NCI-H524 treated with DMSO at 0.1 percent for 48 hours (cell line): Measurements from ENCODE around the gene CYTH3.

Source experiments
- DNase-seq: peaks from one replicate; lab custom pipeline; 2025; lab: John Stamatoyannopoulos, UW

CYTH3 gene

DNA sequence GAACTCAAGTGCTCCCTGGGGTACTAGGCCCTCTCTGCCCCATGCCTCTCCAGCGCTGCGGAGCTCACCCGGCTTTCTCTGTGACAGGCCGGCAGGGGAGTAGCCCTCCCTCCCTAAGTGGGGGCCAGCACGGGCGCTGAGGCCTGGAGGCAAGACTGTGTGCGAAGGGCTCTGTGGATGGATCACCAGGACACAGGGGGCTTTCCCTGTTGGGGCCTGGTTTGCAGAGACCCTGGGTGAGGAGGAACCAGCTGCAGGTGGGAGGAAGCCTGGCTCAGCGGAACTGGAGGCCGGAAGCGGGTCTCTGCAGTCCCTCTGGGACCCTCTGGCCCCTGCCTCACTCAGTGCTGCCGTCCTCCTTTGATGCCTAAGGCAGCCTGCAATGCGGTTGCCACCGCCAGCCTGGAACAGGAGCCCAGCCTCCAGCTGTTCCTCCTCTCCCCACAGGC is 106.0 kb downstream of the CYTH3 start:
- no peak for DNase-seq

DNA sequence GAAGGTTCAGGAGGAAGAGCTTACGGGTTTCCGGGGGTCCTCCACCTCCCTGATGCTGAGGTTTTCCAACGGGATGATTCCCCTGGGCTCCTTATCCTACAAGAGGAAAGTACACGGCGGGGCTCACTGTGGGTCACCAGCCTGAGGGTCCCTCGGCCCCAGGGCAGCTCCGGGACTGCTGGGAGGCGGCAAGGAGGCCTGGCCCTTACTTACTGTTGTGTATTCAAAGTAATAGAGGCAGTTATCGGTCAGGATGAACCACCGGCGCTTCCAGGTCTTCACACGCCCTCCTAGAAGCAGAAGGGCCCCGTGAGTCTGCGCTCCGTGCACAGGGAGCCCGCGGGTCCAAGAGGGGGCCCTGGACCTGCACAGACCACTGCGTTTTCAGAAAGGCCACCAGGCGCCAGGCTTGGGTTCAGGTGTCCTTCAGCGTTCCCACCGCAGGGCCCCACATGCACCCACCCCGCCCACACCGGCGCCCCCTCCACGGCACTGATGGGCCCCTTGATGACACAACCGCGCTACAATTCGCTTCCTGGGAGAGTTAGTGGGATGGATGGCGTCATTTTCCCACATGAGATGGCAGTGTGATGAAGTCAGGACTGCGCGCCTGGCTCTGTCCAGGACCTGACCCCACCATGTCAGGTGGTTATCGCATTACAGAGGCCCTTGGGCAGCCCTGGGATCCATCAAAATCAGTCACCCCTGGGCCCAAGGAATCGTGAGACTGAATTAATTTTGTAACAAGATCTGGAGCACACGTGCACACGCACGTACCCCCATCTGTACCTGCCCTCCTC is 106.7 kb downstream of the CYTH3 start:
- DNase-seq = no peak

DNA sequence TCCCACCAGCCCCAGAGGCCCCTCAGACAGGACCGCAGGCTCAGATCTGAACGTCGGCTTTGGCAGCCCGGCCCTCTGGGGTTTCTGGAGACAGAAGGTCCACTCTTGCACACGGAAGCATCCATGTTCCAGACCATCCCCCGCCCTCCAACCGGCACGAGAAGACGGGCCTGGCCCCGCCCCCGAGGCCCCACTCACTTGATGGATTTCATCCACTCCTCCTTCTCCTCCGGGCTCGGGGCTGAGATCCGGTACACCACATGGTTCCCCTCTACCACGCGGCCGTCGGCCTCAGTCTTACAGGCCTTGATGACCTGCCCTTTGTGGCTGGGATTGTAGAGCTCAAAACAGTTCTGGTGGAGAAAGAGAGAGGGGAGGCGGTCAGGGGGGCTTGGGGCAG is 107.3 kb downstream of the CYTH3 start:
- DNase-seq = no peak

DNA sequence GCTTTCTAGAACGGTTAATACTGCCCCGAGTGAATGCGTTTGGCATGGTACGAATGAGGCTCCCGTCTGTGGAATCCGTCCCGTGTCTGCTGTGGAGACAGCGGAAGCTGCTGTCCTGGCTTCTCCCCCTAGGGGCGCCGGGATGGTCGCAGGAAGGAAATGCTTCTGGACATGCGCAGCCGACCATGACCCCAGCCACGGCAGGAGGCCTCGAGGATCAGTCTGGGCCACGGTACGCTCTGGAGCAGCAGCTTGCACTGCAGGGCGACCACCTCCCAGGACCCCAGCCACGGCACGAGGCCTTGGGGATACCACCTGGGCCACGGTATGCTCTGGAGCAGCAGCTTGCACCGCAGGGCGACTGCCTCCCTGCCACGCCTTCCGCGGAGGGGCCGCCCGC is 107.9 kb downstream of the CYTH3 start:
- no peak for DNase-seq

DNA sequence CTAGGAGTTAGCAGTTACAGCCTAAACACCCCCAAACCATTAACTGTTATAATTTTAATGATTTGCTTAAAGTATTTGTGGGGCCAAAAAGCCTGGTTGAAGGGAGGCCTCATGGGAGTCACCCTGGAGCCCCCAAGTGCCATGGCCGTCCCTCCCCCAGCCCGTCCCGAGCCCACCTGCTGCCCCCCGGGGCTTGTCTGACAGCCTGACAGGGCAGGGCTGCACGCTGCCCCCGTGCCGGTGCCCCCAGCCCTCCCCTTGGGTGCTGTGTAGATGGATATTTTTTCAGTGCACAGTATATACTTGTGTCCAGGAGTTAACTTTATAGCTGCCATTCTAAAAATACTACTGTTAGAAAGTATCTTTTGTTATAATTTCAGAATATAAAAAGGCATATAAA is 108.4 kb downstream of the CYTH3 start:
- no peak for DNase-seq

DNA sequence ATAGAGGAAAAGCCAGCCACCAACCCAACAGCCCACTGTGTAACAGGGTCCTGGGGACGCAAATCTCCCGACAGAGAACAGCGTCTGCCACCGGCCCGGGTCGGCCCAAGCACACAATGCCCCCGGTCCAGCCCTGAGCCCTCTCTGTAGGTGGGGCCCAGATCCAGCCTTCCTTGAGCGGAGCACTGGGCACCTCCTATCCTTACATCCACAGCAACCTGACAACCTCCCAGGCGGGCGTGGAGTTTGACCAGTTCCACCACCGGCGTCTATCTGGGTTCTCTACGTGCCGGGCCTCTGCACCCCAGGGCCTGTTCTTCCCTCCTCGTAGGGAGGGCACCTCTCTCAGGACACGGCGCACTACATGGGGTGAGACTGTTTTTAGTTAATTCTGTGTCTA is 109.0 kb downstream of the CYTH3 start:
- DNase-seq = no peak

DNA sequence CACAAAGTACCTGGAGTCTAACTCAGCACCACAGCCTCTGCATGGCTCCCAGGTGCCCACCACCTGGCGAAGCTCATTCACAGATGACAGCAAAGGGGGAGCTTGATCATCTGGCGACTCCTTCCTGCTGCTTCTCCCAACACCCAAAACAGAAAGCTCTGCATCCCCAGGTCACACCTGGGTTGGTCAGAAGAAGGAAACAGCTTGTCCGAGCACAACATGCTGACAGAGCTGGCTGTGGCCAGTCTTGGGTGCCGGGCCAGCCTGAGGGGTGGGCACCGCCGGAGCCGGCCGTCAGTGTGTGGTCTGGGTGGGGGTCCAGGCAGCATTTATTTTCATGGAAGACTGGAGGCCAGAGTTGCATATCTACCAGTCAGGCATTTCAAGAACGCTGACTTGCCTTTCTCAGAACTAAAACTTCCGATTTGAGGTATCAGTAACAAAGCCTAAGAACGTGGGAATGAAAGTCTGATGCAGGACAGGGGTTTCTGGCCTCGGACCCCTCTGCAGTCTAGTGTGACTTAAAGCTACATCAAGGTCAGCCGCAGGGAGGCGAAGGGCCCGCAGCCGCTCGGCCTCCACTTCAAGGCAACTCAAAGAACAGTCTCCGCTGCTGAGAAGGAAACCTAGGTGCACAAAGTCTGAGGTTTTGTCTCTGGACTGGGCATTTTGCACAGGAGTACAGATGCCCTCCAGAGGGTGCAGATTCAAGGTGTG is 109.6 kb downstream of the CYTH3 start:
- DNase-seq = no peak

DNA sequence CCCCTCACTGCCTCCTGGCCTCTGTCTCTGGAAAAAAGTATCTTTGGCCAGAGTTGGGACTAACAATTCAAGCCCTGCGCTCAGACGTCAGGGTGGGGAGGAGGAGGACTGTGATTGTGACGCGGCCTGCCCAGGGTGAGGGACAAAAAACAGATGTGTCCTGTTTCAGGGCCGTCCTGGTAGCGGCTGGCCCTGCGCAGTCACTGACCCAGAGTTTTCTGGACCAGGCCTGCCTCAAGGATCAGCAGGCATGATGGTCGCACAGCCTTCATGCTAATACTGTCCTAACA is 110.1 kb downstream of the CYTH3 start:
- DNase-seq = no peak

DNA sequence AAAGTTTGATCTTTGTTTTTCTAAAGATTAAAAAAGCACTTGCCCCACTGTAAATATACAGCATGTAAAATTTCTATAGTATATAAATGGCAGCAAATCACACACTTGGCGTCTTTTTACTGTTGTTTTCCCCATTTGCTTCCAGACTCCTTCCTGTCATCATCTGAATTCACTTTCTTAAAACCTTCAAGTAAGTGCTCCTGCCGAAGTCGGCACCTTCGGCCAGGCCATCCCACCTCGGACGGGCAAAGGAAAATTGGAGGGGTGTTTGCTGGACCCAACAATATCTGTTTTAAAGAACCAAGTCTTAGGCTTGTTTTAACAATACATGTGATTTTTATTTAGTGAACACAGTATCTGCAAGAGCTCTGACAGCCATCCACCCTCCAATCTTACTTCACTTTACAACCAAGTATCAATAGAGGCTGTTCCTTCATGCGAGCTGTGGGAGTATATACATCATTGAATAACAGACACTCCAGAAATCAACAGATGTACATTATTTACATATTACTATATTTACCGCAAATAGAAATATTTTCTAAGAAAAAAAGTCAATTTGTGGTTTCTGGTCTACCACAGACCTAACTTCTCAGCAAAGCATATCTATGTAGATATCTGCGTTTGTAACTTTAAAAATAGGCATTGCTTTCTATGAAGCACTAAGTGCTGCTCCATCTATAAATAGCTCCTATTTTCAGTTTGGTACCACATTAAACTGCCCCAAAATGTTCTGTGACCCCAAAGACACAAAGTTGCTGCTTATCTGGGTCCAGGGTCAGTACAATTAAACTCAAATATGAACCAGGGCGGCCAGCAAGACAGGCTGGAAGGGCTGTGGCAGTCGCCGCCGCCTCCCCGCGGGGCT is 110.7 kb downstream of the CYTH3 start:
- no peak for DNase-seq

DNA sequence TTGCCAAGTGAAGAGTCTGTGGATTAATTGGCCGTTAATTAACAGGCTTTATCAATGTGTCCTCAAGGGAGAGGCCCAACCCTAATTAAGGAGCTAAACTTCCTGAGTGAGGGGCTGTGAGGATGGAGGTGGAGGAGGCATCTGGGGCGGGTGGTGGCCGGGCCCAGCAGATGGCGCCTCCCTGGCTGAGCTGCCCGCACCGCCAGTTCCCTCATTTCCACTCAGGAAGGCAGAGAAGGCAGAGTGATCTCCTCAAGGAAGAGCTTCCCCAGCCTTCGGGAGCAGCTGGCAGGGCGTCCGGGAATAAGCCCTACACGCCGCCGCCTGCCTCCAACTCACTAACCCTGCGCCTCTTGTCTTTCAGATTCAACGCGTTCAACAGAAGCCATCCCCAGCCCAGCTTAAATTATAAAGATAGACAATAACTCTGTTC is 112.2 kb downstream of the CYTH3 start:
- DNase-seq = peak; percentile 37

DNA sequence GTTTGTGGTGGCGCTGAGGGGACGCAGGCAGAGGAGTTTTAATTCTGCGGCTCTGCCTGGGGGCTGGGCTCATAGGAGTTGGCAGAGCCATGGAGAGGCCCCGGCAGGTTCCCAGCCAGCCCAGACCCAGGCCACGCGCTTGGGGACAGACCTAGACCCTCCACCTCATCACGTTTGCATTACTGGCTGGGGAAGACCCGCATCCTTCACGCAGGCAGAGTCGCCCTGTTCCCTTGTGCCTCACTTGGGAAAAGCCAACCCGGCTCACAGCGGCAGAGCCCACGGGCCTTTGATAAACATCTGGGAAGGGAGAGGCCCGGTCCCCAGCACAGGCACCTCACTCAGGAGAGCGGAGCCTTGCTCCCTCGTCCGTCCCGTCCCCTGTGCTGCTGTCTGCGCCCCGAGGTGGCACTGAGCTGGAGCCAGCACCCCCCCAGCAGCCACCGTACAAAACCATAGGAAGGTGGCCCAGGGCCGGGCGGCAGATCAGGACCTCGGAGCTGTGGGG is 112.8 kb downstream of the CYTH3 start:
- no peak for DNase-seq

DNA sequence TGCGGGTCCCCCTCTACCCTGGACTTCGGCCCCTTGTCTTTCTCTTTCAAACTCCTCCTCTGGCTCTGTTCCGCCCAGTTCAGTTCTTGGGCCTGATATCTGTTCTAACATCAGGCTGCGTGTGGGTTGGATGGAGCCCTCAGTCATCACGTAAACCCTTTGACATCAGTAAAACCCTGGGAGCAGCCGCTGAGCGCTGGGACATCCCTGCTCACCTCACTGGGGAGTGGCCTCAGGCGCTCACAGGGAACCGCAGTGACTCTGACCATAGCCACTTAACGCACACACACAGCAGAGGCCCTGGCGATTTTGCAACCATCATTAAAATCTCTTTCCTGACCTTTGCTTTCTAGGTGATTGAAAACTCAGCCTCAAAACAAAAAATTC is 113.3 kb downstream of the CYTH3 start:
- DNase-seq = no peak

DNA sequence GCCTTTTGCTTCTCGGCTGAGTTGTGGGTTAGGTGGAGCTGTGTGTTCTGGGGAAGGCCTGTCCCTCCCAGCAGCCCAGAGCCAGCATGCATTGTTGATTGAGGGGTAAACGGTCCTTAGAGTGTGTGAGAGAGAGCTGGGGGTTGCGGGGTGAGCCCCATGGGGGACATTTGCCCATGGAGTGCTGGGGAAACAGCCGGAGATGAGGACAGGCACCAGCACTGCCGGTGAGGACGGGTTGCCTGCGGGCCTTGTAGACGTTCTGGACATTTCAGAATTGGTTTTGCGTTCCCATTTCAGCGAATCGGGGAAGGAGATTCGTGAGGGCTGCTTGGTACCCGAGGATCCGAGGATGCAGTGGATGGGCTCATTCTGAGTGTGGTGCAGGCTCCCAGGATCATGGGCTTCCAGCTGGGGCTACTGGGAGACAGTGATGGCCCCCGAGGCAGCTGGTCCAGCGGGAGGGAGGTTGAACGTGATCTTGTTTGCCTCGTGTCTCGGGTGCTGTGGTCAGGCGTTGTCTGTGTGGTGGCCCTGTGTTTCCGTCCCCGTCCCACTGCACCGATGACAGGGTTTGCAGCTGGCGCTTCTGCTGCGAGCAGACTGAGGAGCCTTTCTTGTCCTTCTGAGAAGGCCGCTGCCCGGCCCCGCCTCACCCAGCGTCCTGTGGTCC is 113.9 kb downstream of the CYTH3 start:
- no peak for DNase-seq

DNA sequence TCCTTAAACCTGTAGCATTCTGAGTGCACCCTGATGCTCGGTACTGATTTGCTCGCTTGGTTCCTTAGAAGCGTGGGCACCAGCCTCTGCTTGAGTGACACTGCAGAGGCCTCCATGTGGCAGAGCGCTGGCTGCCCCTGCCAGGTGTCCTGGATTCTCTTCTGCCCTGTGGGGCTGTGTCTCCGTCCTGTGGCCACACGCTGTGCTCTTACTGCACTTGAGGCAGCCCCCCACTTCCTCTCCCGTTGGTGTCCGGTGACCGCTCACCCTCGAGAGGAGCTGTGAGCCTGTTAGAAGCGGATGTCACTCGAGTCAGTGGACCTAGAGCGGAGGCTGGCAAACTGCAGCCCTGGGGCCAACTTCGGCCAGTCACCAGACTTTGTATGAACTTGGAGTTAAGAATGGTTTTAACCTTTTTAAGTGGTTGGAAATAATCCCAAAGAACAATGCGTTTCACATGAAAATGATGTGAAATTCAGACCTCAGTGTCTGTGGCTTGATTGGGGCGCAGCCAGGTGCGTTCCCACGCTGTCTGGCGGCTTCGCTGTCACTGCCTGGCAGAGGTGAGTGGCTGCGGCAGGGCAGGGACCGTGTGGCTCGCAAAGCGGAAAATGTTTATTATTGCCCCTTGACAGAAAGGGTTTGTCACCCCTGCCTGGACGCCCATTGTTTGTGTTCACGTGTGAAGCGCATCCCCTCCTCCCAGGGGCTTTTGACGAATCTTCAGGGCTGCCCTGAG is 114.6 kb downstream of the CYTH3 start:
- no peak for DNase-seq

DNA sequence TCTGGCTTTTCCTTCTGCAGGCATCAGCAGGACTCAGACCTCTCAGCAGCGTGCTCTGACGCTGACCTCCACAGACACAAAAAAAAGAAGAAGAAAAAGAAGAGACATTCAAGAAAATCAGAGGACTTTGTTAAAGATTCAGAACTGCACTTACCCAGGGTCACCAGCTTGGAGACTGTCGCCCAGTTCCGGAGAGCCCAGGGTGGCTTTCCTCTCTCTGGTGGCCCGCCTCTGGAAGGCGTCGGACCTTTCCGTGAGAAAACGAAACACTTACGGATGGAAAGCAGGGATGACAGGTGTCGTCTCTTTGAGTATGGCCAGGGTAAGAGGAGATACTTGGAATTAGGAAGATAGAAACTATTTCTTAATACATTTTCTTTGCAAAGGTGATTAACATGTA is 115.7 kb downstream of the CYTH3 start:
- no peak for DNase-seq

DNA sequence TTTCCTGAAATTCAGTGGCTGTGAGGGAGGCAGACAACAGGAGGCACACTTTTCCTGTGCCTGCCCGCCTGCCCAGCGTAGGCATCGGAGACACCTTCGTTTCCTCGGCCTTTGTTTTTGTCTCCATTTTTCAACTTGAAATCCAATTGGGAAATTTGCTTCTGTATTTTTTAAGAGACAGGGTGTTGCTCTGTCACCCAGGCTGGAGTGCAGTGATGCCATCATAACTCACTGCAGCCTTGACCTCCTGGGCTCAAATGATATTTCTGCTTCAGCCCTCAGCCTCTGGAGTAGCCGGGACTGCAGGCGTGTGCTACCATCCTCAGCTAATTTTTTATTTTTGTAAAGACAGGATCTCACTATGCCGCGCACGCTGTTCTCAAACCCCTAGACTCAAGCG is 116.8 kb downstream of the CYTH3 start:
- no peak for DNase-seq

DNA sequence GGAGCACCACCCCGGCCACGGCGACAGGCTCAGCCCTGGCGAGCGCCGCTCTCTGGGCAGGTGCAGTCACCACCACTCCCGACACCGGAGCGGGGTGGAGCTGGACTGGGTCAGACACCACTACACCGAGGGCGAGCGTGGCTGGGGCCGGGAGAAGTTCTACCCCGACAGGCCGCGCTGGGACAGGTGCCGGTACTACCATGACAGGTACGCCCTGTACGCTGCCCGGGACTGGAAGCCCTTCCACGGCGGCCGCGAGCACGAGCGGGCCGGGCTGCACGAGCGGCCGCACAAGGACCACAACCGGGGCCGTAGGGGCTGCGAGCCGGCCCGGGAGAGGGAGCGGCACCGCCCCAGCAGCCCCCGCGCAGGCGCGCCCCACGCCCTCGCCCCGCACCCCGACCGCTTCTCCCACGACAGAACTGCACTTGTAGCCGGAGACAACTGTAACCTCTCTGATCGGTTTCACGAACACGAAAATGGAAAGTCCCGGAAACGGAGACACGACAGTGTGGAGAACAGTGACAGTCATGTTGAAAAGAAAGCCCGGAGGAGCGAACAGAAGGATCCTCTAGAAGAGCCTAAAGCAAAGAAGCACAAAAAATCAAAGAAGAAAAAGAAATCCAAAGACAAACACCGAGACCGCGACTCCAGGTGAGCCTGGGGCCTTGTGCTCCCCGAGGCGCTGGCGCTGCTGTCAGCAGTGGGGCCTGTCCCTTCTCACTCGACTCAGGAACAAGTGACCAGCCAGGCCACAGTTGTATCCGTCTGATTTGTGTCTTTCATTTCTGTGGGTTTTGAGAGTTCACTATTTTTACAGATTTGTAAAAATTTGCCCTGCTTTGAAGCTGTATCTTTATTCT is 117.7 kb downstream of the CYTH3 start:
- no peak for DNase-seq

DNA sequence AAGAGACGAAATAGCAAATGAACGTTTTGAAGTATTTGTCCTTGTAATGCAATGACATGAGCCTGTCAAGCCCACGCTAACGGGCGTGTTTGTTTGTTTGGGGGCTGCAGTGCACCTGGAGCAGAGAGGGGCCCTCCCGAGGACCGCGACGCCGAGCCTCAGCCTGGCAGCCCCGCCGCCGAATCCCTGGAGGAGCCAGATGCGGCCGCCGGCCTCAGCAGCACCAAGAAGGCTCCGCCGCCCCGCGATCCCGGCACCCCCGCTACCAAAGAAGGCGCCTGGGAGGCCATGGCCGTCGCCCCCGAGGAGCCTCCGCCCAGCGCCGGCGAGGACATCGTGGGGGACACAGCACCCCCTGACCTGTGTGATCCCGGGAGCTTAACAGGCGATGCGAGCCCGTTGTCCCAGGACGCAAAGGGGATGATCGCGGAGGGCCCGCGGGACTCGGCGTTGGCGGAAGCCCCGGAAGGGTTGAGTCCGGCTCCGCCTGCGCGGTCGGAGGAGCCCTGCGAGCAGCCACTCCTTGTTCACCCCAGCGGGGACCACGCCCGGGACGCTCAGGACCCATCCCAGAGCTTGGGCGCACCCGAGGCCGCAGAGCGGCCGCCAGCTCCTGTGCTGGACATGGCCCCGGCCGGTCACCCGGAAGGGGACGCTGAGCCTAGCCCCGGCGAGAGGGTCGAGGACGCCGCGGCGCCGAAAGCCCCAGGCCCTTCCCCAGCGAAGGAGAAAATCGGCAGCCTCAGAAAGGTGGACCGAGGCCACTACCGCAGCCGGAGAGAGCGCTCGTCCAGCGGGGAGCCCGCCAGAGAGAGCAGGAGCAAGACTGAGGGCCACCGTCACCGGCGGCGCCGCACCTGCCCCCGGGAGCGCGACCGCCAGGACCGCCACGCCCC is 118.5 kb downstream of the CYTH3 start:
- no peak for DNase-seq

DNA sequence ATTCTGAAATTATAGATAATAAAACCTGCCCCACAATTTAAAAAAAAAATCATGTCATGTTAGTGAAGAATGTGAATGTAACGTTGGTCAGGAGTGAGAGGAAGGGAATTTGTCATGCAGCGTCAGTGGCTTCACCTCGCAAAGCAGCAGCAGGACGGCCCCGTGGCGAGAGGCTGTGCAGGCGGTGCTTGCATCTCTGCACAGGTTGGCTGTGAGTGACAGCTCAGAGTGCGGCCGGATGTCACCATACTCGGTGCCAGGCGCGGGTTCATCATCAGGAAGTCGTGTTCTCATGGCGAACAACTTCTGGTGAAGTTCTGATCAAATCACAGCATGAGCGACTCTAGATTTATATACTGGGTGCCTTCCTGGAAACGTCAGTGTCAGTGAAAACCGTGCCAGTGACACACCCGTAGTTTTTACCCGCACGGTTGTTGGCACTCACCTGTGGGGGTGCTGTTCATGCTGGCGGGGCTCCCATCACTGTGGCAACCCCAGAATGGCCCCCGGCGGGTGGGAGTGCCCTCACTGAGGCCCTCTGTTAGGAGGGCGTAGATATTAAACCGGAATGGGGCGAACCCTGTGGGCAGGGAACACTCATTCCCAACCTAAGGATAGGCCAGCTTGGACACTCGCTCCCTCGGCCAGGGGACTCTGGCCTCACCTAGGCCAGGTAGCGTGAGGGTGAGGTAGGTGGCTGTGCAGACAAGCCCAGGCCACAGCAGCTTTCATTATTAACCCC is 120.3 kb downstream of the CYTH3 start:
- DNase-seq = no peak
